ENCODE measurements around the gene SYCP2.

DNA sequence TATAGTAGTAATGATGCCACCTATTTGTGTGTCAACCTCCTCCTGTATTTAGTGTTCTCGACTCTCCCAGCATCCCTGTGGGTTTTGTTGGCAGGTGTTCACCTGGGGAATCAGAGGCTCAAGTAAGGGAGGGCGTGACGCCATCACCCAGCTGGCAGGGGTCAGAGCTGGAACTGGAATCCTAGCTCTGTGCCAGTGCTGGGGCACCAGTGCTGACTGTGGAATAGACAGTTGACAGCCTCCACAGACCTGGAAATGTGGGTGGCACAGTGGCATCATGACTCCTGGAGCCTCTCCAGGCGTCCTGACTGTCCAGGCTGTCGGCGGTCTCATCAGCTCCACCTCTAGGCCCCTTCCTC lies 102.8 kb downstream of the SYCP2 start:
- no peak for TF ChIP-seq CTCF (conservative IDR thresholded peaks at IDR 0.05 in 1 of 2, IDR thresholded peaks at IDR 0.05 in 1 of 2; ENCODE audit: low read depth in 1 of 2, low read length in 2 of 2)
- no peak for TF ChIP-seq EZH2 (IDR thresholded peaks at IDR 0.05; ENCODE audit: low read length, missing control alignments)

All from fibroblast of lung (primary cell).